PC-9 (cell line): Measurements from ENCODE around the gene DENND5A. TPM values are rescaled to one million over a fixed set of nuclear protein-coding genes. Genes with fewer than 3 reads are reported as not detected.
"Not testable (repeated sequence)": the region's sequence is repeated elsewhere in the genome, so short reads cannot be mapped to it uniquely, and the experiment has no call there.

Experiments
- BruUV-seq: library from RNA; stranded (reverse); fragments of 400-500 nt; replicated peaks from 2 replicates; lab custom pipeline; 2021; lab: Mats Ljungman, UMichigan
- CTCF ChIA-PET: fragments of 300-600 bp; sonication (Branson Sonifier 250); formaldehyde crosslinking; loops from one replicate; lab custom pipeline; 2022; ENCODE audit warnings: antibody characterized with exemption; lab: Charles Lee
- POLR2A ChIA-PET: fragments of 300-600 bp; sonication (Branson Sonifier 250); formaldehyde crosslinking; loops from one replicate; lab custom pipeline; 2022; ENCODE audit warnings: antibody characterized with exemption; ENCODE audit not compliant: unreplicated experiment; lab: Charles Lee
- DNase-seq, 2 experiments: peaks; one replicate each; pipeline versions ENCODE4 v3.0.0 to v3.0.0-alpha.2; 2015 to 2022; ENCODE audit warnings: mixed read lengths in 1 of 2
- H2AFZ ChIP-seq: fragments of 200-600 bp; sonication (generic); 2 replicates; pipeline ENCODE4 v1.8.1; 2017; ENCODE audit warnings: antibody characterized with exemption
- H3F3A ChIP-seq: fragments of 200-600 bp; sonication (generic); 2 replicates; pipeline ENCODE4 v1.8.1; 2017; ENCODE audit warnings: antibody characterized with exemption, mild to moderate bottlenecking, low read depth; ENCODE audit not compliant: insufficient read depth
- H3K27ac ChIP-seq: fragments of 200-600 bp; sonication (generic); 2 replicates; pipeline ENCODE4 v1.6.1; 2016; ENCODE audit warnings: mixed run types
- H3K27me3 ChIP-seq: fragments of 200-600 bp; sonication (generic); 2 replicates; pipeline ENCODE4 v1.6.1; 2016; ENCODE audit warnings: low read depth, mixed run types; ENCODE audit not compliant: insufficient read depth
- H3K36me3 ChIP-seq: fragments of 200-600 bp; sonication (generic); 2 replicates; pipeline ENCODE4 v1.6.1; 2016; ENCODE audit warnings: low read depth, mixed run types
- H3K4me1 ChIP-seq: fragments of 200-600 bp; sonication (generic); replicated peaks from 2 replicates; pipeline ENCODE4 v1.6.1; 2016; ENCODE audit warnings: mixed run types; ENCODE audit not compliant: insufficient read depth
- H3K4me2 ChIP-seq: fragments of 200-600 bp; sonication (generic); 2 replicates; pipeline ENCODE4 v1.6.1; 2017; ENCODE audit warnings: mixed run types
- H3K4me3 ChIP-seq: fragments of 200-600 bp; sonication (generic); 2 replicates; pipeline ENCODE4 v1.6.1; 2016; ENCODE audit warnings: mixed run types
- H3K79me2 ChIP-seq: fragments of 200-600 bp; sonication (generic); 2 replicates; pipeline ENCODE4 v1.6.1; 2017; ENCODE audit warnings: low read depth, mixed run types
- H3K9me2 ChIP-seq: fragments of 200-600 bp; sonication (generic); 2 replicates; pipeline ENCODE4 v1.8.1; 2017; ENCODE audit warnings: mild to moderate bottlenecking; ENCODE audit not compliant: insufficient read depth
- H3K9me3 ChIP-seq: fragments of 200-600 bp; sonication (generic); 2 replicates; pipeline ENCODE4 v1.8.1; 2016; ENCODE audit warnings: low read depth; ENCODE audit not compliant: insufficient read depth
- H4K20me1 ChIP-seq: fragments of 200-600 bp; sonication (generic); 2 replicates; pipeline ENCODE4 v1.8.1; 2017; ENCODE audit not compliant: insufficient read depth
- CTCF ChIP-seq: fragments of 200-600 bp; sonication (generic); conservative IDR thresholded peaks from 2 replicates; pipeline ENCODE4 v1.6.1; 2017; ENCODE audit warnings: mixed run types, antibody characterized with exemption, mild to moderate bottlenecking, moderate library complexity
- EZH2 ChIP-seq: fragments of 200-600 bp; sonication (generic); IDR thresholded peaks from 2 replicates; pipeline ENCODE4 v1.8.0; 2017; ENCODE audit warnings: antibody characterized with exemption, low read depth
- intact Hi-C: fragments of 100-400 bp; cut with micrococcal nuclease; formaldehyde crosslinking; loops from one replicate; pipeline ENCODE4 v1.10.0; 2022; ENCODE audit not compliant: unreplicated experiment
- total RNA-seq: library from RNA; stranded (reverse); gene quantifications from 2 replicates; pipeline ENCODE4 v1.2.3, GENCODE V29; 2021

DENND5A gene
- total RNA-seq, 1 experiment from 2014 or later, result 19.8 TPM

GRCh38 chr11:9259981-9260837 is 4.9 kb downstream of the DENND5A start:
- H3K4me1 ChIP-seq, result peaks cover 13% of the 10 kb centered on the region
- H3K36me3 ChIP-seq, result no peaks in the 10 kb centered on the region
- no peak overlapping the region for H3K27ac ChIP-seq
- ChIA-PET CTCF (no interaction called here), POLR2A (interaction anchor here (0.7 kb wide), 1 partner anchor 271 kb away, joined by 19 read pairs; no protein-coding TSS in a partner anchor)
- no peak overlapping the region for H2AFZ ChIP-seq
- peaks cover 47% of the 10 kb centered on the region for H3K79me2 ChIP-seq
- H3K9me2 ChIP-seq, result no peaks in the 10 kb centered on the region
- no peaks in the 10 kb centered on the region; the same call in 1 of the 2 replicates for H4K20me1 ChIP-seq
- no peaks in the 10 kb centered on the region for H3K27me3 ChIP-seq
- no peak overlapping the region for H3K4me2 ChIP-seq
- BruUV-seq, result no TSS peak
- TF ChIP-seq CTCF (no peak), EZH2 (no peak)
- no peaks in the 10 kb centered on the region for H3K9me3 ChIP-seq
- H3F3A ChIP-seq, result no peaks in the 10 kb centered on the region
- intact Hi-C loops, result no loop called here
- no peak overlapping the region for H3K4me3 ChIP-seq
- no peak for DNase-seq

- H3K9me2 ChIP-seq, H3K27me3 ChIP-seq, H3K4me1 ChIP-seq, H3K9me3 ChIP-seq, intact Hi-C loops, H2AFZ ChIP-seq, DNase-seq, CTCF ChIA-PET, H3K4me3 ChIP-seq, BruUV-seq, H3K36me3 ChIP-seq, POLR2A ChIA-PET, H3K27ac ChIP-seq, H3F3A ChIP-seq, H4K20me1 ChIP-seq, H3K4me2 ChIP-seq: not testable (repeated sequence)
- H3K79me2 ChIP-seq, result peaks cover 36% of the 10 kb centered on the region
Observed at GRCh38 chr11:9258279-9258678, 6.9 kb downstream of the DENND5A start.

DNA sequence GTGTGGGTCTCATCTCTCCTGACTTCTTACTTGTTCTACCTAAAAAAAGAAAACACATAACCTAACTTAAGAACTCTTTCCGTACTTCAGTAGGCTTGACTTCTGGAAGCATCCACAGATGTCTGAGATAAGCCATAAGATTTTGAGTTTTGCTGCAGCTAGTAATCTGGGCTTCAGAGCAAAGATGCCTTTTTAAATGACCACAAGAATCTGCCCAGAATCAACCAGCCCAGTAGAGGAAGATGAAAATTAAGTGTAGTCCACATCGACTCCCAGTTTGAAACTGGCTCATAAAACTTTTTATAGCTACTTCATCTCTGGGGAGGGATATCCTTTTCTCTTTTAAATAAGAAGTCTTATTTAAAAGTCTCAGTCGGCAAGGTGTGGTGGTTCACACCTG is 10.7 kb downstream of the DENND5A start:
- Histone ChIP-seq H3K9me2 (no peaks in the 10 kb centered on the region), H3K4me2 (no peak overlapping the region), H3K4me1 (no peaks in the 10 kb centered on the region), H3K79me2 (peaks cover 6% of the 10 kb centered on the region; the same call in 1 of the 2 replicates), H3K27me3 (no peaks in the 10 kb centered on the region), H3F3A (no peaks in the 10 kb centered on the region), H3K9me3 (no peaks in the 10 kb centered on the region), H3K27ac (no peak overlapping the region), H4K20me1 (no peaks in the 10 kb centered on the region), H3K4me3 (no peak overlapping the region), H3K36me3 (no peaks in the 10 kb centered on the region), H2AFZ (no peak overlapping the region)
- ChIA-PET CTCF (interaction anchor here (0.6 kb wide), 1 partner anchor 11 kb away, joined by 9 read pairs; no protein-coding TSS in a partner anchor), POLR2A (no interaction called here)
- intact Hi-C loops, result no loop called here
- DNase-seq, result no peak
- BruUV-seq, result no TSS peak
- no peak for TF ChIP-seq CTCF
- TF ChIP-seq EZH2, result no peak
